Caco-2 (cell line): Measurements from ENCODE around the gene ARPP21. TPM values are rescaled to one million over a fixed set of nuclear protein-coding genes. Genes with fewer than 3 reads are reported as not detected.

Experiments
- BruUV-seq: library from RNA; stranded (reverse); fragments of 400-500 nt; replicated peaks from 2 replicates; lab custom pipeline; 2021; lab: Mats Ljungman, UMichigan
- CTCF ChIA-PET: fragments of 300-600 bp; sonication (Branson Sonifier 250); formaldehyde crosslinking; loops from one replicate; lab custom pipeline; 2022; ENCODE audit warnings: antibody characterized with exemption; lab: Charles Lee
- POLR2A ChIA-PET: fragments of 300-600 bp; sonication (Branson Sonifier 250); formaldehyde crosslinking; loops from one replicate; lab custom pipeline; 2022; ENCODE audit warnings: antibody characterized with exemption; lab: Charles Lee
- DNase-seq, 2 experiments: peaks; one replicate each; pipeline versions ENCODE4 v3.0.0 to v3.0.0-alpha.2; 2020 to 2022
- H3K27me3 ChIP-seq: replicated peaks from 2 replicates; pipeline ENCODE4 v1.6.0; 2011; ENCODE audit warnings: low read length; ENCODE audit not compliant: control insufficient read depth, insufficient read depth
- H3K36me3 ChIP-seq: 2 replicates; pipeline ENCODE4 v1.5.1; 2011; ENCODE audit warnings: low read length; ENCODE audit not compliant: control insufficient read depth, insufficient read depth
- H3K4me1 ChIP-seq: fragments of 250-450 bp; sonication (Bioruptor Pico); 2 replicates; pipeline ENCODE4 v1.5.1; 2020; ENCODE audit warnings: mild to moderate bottlenecking
- H3K4me3 ChIP-seq: 2 replicates; pipeline ENCODE4 v1.5.1; 2011; ENCODE audit warnings: low read depth, mild to moderate bottlenecking, control low read depth, low read length
- H3K9me3 ChIP-seq: fragments of 250-450 bp; sonication (Bioruptor Pico); 2 replicates; pipeline ENCODE4 v1.5.1; 2020; ENCODE audit warnings: mild to moderate bottlenecking, moderate library complexity
- H3K27ac Mint-ChIP-seq: one replicate; pipeline ENCODE4 v1.8.0; 2022; ENCODE audit warnings: mixed read lengths; ENCODE audit not compliant: unreplicated experiment
- H3K27me3 Mint-ChIP-seq: one replicate; pipeline ENCODE4 v1.8.0; 2022; ENCODE audit warnings: mixed read lengths; ENCODE audit not compliant: insufficient read depth, unreplicated experiment
- H3K36me3 Mint-ChIP-seq: one replicate; pipeline ENCODE4 v1.8.0; 2022; ENCODE audit warnings: mild to moderate bottlenecking, mixed read lengths; ENCODE audit not compliant: insufficient read depth, unreplicated experiment
- H3K4me1 Mint-ChIP-seq: one replicate; pipeline ENCODE4 v1.8.0; 2022; ENCODE audit warnings: low read depth, mixed read lengths; ENCODE audit not compliant: unreplicated experiment
- H3K4me3 Mint-ChIP-seq: one replicate; pipeline ENCODE4 v1.8.0; 2022; ENCODE audit warnings: mild to moderate bottlenecking, moderate library complexity, mixed read lengths; ENCODE audit not compliant: unreplicated experiment
- H3K9me3 Mint-ChIP-seq: one replicate; pipeline ENCODE4 v1.8.0; 2022; ENCODE audit warnings: mixed read lengths; ENCODE audit not compliant: unreplicated experiment
- intact Hi-C: fragments of 100-400 bp; cut with micrococcal nuclease; formaldehyde crosslinking; loops from one replicate; pipeline ENCODE4 v1.10.0; 2022; ENCODE audit not compliant: unreplicated experiment
- total RNA-seq: library from RNA; stranded (reverse); gene quantifications from 2 replicates; pipeline ENCODE4 v1.2.3, GENCODE V29; 2022
- TF ChIP-seq, protein P1 (sequence below), 2 experiments: fragments of 200-600 bp in 1 of 2; IDR thresholded peaks; 1 replicate in 1 of 2; 2 replicates in 1 of 2; pipeline versions ENCODE4 v1.5.1 to v1.8.0; 2011 to 2022; ENCODE audit warnings: antibody characterized with exemption in 1 of 2, control low read depth in 1 of 2, inconsistent platforms in 1 of 2, low read depth in 1 of 2, low read length in 1 of 2, mild to moderate bottlenecking in 1 of 2, moderate library complexity in 1 of 2; ENCODE audit not compliant: insufficient read depth in 1 of 2, severe bottlenecking in 1 of 2, unreplicated experiment in 1 of 2

ARPP21 gene
- total RNA-seq, 1 experiment from 2014 or later: not detected

DNA sequence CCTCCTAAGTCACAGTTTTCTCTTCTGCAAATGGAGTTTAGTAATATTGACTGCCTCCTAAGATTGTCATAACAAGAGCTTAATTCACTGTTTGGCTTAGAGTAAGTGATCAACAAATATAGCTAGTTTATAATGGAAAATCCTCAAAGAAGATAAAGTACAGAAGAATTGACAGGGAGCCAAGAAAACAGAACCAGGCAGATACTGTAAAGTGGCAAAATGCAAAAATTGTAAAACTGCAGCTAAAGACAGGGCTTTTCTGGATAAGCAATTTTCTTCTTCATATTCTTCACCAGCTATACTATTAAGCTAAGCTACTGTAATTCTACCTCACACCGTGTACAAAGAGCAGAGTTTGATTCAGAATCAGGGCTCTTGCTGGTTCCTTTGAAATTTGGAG is 148.6 kb downstream of the ARPP21 start:
- no peaks in the 10 kb centered on the region for H3K27me3 Mint-ChIP-seq
- CTCF ChIA-PET: no interaction called here

DNA sequence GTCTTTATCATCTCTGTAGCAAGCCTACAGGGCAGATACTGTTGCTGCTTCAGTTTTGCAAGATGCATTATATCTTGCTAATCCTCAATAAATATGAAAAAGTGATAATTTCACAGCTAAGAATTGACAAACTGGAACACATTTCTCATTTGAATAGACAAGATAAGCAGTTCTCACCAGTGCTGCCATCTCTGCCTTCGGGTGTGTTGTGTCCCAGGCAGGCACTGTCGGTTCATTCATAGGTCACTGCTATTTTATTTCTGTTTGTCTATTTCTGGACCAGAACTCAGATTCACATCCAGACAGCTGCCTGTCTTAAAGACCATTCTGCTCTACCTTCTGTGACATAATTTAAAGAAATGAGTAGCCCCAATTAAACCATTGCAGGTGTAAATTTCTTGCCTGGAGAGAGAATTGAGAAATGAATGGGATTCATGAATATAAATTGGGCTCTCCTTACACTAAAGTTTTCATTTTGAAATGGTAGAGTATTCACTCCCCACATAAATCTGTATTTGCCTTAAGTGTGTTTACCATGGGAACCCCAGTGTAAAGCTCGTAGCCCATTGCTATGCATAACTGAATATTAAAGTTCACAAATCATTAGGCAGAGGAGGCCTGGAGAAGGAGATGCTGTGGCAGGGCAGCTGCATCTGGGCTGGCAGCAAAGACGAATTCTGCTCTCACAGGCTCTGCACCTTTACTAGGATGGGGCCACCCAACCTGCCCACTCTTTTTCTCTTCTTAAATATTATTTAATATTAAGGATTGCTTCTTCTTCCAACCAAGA is 149.9 kb downstream of the ARPP21 start:
- Mint-ChIP-seq H3K27ac (no peak overlapping the region), H3K36me3 (no peaks in the 10 kb centered on the region), H3K4me1 (no peaks in the 10 kb centered on the region), H3K9me3 (no peaks in the 10 kb centered on the region), H3K27me3 (no peaks in the 10 kb centered on the region), H3K4me3 (no peak overlapping the region)
- ChIA-PET CTCF (no interaction called here), POLR2A (no interaction called here)
- Histone ChIP-seq H3K27me3 (no peaks in the 10 kb centered on the region), H3K36me3 (no peaks in the 10 kb centered on the region), H3K4me3 (no peak overlapping the region), H3K4me1 (no peaks in the 10 kb centered on the region), H3K9me3 (no peaks in the 10 kb centered on the region)
- no TSS peak for BruUV-seq
- intact Hi-C loops: no loop called here
- no peak for DNase-seq
- TF ChIP-seq, protein P1, sequence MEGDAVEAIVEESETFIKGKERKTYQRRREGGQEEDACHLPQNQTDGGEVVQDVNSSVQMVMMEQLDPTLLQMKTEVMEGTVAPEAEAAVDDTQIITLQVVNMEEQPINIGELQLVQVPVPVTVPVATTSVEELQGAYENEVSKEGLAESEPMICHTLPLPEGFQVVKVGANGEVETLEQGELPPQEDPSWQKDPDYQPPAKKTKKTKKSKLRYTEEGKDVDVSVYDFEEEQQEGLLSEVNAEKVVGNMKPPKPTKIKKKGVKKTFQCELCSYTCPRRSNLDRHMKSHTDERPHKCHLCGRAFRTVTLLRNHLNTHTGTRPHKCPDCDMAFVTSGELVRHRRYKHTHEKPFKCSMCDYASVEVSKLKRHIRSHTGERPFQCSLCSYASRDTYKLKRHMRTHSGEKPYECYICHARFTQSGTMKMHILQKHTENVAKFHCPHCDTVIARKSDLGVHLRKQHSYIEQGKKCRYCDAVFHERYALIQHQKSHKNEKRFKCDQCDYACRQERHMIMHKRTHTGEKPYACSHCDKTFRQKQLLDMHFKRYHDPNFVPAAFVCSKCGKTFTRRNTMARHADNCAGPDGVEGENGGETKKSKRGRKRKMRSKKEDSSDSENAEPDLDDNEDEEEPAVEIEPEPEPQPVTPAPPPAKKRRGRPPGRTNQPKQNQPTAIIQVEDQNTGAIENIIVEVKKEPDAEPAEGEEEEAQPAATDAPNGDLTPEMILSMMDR (IDR thresholded peaks at IDR 0.05; ENCODE audit: insufficient read depth in 1 of 2, low read depth in 1 of 2, low read length in 1 of 2, severe bottlenecking in 1 of 2, unreplicated experiment in 1 of 2): no peak

More for the DNA sequence above, 148.6 kb downstream of the ARPP21 start:
- Mint-ChIP-seq H3K4me1 (no peaks in the 10 kb centered on the region), H3K27ac (no peak overlapping the region), H3K4me3 (no peak overlapping the region), H3K9me3 (no peaks in the 10 kb centered on the region), H3K36me3 (no peaks in the 10 kb centered on the region)
- Histone ChIP-seq H3K27me3 (no peaks in the 10 kb centered on the region), H3K4me3 (no peak overlapping the region), H3K9me3 (no peaks in the 10 kb centered on the region), H3K4me1 (no peaks in the 10 kb centered on the region), H3K36me3 (no peaks in the 10 kb centered on the region)
- TF ChIP-seq, protein P1 (IDR thresholded peaks at IDR 0.05; ENCODE audit: insufficient read depth in 1 of 2, low read depth in 1 of 2, low read length in 1 of 2, severe bottlenecking in 1 of 2, unreplicated experiment in 1 of 2): no peak
- POLR2A ChIA-PET: no interaction called here
- BruUV-seq: no TSS peak
- intact Hi-C loops: no loop called here
- DNase-seq: no peak

DNA sequence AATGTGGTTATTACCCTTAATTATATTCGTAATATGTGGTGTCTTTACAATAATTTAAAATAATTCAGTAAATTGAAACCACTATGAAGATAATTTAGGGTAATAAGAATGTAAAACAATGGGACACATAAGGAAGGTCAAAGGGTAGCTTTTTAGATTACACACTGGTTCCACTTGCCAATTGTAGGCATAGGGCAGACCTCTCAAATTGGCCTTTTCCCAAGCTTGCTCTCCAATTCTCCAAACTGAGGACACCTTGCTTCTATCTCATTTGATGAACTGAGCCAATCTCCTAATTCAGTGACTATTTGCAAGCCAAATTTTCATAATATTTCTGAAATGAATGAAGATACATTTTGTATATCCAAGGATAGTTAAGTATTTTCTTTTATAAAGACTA is 151.4 kb downstream of the ARPP21 start:
- no peak overlapping the region for H3K4me3 ChIP-seq
- Mint-ChIP-seq H3K27me3 (no peaks in the 10 kb centered on the region), H3K4me3 (no peak overlapping the region), H3K36me3 (no peaks in the 10 kb centered on the region), H3K27ac (no peak overlapping the region), H3K4me1 (no peaks in the 10 kb centered on the region), H3K9me3 (no peaks in the 10 kb centered on the region)
- no TSS peak for BruUV-seq
- no peaks in the 10 kb centered on the region for H3K36me3 ChIP-seq
- no peaks in the 10 kb centered on the region for H3K4me1 ChIP-seq
- TF ChIP-seq, protein P1 (IDR thresholded peaks at IDR 0.05; ENCODE audit: insufficient read depth in 1 of 2, low read depth in 1 of 2, low read length in 1 of 2, severe bottlenecking in 1 of 2, unreplicated experiment in 1 of 2): no peak
- ChIA-PET POLR2A (no interaction called here), CTCF (no interaction called here)
- H3K27me3 ChIP-seq: no peaks in the 10 kb centered on the region
- intact Hi-C loops: no loop called here
- DNase-seq: no peak
- no peaks in the 10 kb centered on the region for H3K9me3 ChIP-seq
